Activated CD4-positive, alpha-beta T cell treated with anti-CD3 and anti-CD28 coated beads, Interleukin-2, Interleukin-4, amounts not matched to agents 100 ng/mL and 50 ng/mL, durations not matched to agents 16 hours and 8 hours (primary cell): ENCODE measurements around the gene CA10.

Experiments used
- DNase-seq: peaks from one replicate; pipeline ENCODE4 v3.0.0-alpha.2; 2020; ENCODE audit warnings: low spot score

Gene CA10

DNA sequence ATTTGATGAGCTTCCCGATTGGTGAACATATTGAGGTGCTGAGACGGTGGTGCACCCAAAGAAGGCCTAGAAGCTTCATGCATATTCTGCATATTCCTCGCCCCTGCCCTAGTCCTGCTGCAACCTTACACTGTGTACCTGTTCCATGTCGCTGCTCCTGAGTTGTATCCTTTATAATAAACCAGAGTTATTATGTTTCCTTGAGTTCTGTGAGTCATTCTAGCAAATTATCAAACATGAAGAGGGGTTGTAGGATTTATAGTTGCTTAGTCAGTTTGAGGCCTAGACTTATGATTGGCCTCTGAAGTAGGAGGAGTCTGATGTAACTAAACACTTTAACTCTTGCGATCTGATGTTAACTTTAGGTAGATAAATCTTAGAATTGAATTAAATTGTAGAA is 436.8 kb downstream of the CA10 start:
- no peak for DNase-seq

- no peak for DNase-seq
Observed at GRCh38 chr17:51720439-51720838, 438.1 kb downstream of the CA10 start.

DNA sequence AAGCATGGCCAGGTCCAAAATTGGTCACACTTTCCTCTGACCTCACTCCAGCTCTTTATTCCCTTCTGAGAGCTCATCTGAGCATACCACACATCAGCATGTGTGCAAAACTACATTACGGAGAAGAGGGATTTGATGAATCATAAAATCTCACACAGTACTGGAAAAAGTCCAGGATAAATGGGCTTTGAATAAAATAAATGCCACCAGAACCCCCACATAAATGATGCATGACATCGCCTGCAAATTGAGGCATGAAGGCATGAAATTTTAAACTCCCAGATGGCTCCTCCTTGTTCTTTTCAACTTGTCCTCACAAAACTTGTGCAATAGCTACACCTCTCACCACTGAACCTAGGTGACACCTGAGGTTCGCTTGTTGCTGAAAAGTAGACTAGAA is 439.5 kb downstream of the CA10 start:
- no peak for DNase-seq

DNA sequence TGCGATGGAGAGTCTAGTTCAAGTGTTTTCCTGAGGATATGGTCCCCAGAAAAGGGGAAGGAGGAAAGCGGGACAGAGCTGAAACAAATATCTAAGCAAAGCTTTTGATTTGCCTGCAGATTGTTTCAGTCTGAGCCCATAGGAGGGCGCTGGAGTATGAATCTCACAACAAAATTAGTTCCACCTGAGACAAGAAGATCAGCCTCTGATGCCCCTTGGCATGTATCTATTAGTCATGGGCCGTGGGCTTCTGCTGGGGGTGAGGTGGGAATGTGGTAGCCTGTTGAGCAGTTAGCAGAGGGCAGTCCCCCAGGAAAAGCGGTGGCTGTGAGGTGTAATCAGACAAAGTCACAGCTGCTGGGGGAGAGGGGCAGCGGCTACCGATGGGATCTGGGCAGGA is 446.9 kb downstream of the CA10 start:
- DNase-seq = no peak

- DNase-seq = no peak
Observed at GRCh38 chr17:51710634-51710979, 447.9 kb downstream of the CA10 start.

DNA sequence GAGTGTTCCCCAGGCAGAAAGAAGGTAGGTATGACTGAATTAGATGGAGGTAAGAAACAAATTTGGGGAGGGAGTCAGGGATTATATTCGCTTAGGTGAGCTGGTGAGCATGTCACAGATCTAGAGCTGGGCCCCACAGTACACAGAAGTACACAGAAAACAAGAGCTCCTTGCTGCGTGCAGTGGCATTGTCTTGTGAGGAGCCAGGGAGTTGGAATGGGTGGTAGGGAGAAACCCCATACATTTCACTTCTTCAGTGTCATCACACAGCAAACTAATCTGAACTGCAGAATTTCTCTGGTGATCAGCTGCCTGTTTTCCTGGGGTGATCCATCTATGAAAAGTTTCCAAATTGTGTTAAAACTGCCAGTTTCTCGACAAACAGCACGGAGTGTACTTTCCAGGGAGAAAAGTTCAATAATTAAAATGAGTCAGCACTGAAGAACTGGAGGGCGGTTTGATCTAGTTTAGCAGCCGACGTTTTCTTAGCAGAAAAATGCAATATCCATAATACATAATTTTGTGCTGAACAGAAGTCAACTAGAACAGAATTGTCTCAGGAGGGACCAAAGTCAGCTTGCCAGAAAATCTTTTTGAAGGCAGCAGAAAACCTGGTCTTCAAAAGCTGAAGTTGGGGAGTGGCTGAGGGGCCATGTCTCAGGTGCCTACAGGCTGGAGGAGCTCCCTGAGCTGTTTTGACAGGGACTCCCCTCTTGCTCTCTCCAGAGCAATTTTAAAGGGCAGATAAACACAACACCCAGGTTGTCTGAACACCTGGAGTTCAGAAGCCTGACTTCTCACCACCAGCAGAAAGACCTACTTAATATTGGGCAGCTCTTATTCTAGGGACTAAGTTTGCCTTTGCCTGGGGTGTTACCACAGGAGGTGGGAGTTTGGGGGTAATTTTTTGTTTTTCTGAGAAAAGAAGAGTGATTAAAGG is 448.6 kb downstream of the CA10 start:
- DNase-seq = no peak

DNA sequence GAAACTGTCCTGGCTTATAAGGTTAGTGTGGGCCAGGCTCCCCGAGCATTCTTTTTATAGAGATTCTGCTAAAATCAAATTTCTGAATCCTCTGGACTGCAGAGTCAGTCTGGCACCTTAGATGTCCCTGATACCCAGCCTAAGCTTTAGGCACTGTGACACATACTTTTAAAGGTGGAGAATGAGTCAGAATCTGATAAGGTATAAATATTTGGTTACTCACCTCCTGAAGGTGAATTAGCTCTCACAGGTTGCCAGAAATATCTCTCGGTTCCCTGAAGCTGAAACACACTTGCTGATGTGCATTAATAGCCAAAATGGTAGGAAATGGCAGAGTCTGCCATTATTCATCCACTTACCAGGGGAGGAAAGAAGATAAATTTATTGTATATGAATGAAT is 451.3 kb downstream of the CA10 start:
- no peak for DNase-seq

DNA sequence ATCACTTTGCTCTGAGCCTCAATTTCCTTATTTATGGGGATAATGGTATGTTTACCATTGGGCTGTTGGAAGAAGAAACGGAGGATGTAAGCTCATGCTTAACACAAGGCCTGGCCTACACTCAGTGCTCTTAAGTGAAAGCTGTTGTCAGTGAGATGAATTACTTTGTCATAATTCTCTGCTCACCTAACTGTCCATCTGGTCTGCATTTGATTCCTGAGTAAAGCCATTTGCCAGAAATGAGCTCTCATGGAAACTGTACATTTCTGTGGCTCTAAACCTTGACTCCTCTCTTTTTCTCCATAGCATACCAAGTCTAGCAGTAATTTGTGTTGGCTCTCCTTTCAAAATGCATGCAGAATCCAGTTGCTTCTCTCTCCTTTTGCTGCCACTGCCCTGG is 452.4 kb downstream of the CA10 start:
- DNase-seq = no peak

DNA sequence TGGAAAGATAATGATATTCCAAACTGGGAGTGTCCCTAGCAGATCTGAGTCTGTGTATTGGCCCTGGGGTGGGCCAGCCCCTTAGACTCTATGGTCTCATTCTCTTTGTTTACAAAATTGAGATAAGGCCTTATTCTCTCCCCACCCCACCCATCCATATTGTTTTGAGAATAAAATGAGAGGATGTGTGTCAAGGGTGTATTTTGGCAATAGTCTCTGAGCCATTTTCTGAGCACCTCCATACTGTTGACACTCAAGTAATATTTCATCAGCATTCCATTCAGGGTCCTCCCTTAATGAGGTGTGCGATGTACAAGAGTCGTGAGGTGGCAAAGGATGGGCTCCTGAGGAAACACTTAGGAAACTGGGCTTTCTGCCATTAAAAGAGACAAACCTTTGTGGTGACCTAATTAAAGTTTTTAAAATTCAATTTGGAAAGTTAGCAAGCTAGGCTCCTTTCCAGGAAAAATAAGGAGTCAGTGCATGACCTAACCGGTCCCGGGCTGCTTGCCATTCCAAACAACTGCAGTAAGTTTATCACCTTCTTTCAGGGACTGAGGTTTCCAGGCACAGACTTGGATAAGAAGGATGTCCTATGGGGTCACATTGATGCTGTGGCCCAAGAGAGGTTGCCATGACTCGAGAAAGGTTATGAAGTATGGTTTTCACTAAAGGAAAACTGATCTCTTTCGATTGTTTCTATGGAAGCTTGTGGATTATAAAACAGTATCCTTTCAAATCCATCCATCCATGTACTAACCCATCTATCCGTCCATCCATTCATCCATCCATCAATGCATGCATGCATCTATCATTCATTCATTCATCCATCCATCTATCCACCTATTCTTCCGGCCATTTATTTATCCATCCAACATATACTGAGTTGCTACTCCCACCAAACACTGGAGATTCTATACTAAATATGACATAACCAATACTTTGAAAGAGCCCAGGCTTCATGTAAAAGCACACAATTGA is 454.9 kb downstream of the CA10 start:
- DNase-seq = no peak

DNA sequence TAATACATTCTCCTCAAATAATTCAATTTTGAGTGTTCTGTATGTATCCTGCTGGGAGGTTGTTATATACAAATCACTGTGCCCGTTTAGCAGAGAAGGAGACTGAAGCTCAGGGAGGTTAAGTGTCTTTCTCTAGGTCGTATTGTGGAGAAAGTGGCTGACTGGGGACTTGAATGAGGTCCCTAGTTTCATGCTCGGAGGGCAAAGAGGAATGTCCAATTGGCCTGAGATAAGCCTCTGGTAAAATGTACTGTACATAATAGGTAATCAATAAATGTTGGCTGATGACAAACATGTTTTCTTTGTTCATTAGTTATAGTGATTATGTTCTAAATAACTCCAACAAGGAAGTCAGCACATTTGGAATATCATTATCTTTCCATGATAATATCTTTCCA is 455.6 kb downstream of the CA10 start:
- no peak for DNase-seq

DNA sequence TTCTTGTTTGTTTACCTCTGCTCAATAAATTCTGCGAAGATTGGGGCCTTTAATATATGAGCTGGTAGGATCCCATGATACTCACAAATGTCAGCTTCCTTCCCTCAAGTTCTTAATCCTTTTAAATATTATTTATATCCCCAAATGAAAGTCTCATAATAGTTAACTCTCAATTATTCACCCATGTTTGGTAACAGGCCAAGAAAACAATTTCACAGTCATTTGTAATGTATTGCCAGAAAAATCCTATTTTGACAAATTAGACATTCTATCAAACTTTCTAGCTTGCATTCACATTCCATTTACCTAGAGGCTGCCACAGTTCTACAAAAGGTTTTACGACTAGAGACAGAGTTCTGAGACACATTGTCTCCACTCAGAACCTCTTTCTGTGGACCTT is 457.0 kb downstream of the CA10 start:
- no peak for DNase-seq

GRCh38 chr17:51700011-51700760 is 458.3 kb downstream of the CA10 start:
- no peak for DNase-seq

DNA sequence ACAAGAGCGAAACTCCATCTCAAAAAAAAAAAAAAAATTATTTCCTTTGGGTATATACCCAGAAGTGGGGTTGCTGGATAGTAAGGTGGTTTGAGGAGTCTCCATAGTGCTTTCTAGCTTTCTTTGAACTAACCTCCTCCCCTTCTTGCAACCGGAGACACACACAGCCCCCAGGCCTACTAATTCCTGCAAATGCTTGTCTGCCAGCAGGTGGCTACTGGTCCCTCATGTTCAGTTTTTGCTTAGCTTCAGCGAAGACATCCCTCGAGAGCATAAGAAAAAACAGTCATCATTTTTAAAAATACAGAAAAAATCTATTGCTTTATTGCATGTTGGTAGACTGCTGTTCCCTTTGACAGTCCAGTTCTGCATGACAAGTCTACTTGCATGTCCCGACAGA is 459.2 kb downstream of the CA10 start:
- no peak for DNase-seq

GRCh38 chr17:51692917-51693316 is 465.6 kb downstream of the CA10 start:
- no peak for DNase-seq

GRCh38 chr17:51687887-51688286 is 470.6 kb downstream of the CA10 start:
- DNase-seq = no peak

DNA sequence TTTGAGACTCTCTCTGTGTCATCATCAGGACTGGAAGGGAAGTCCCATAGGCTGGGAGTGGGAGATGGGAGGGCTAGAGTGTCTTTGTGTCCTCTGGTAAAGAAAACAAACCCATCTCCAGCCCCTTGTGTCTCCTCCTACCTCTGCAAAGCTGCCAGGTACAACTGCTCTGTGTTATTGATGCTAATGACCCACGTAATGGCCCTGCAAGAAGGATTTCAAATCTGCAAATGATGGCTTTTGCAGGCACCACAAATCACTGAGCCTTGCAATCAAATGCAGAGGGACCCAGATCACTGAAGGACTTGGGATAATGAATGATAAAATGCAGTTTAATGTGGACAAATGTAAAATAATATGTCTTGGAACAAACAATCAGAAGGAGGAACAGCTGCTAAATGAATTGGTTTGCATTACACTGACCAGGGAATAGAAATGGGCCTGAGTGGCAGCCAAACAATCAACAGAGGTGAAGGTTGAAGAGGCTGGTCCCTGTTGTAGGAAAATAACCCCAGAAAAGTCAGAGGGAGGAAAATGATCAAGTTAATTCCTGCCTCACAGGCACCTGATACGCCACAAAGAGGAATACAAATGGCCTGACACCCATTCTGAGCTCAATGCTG is 473.1 kb downstream of the CA10 start:
- DNase-seq = no peak

DNA sequence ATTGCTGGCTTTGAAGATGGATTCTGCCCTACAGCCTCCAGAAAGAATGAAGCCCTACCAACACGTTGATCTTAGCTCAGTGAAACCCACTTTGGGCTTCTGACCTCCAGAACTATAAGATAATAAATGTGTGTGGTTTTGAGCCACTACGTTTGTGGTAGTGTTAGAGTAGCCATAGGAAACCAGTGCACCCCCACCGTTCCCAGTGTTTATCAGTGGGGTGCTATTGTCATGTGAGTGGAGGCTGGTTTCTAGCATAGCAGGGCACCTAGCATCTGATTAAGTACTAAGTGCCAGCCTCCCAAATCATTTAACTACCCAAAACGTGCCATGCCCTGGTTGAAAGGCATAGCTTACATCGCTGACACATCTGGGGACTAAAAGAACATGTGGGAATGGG is 474.3 kb downstream of the CA10 start:
- no peak for DNase-seq

GRCh38 chr17:51683291-51683690 is 475.2 kb downstream of the CA10 start:
- no peak for DNase-seq

DNA sequence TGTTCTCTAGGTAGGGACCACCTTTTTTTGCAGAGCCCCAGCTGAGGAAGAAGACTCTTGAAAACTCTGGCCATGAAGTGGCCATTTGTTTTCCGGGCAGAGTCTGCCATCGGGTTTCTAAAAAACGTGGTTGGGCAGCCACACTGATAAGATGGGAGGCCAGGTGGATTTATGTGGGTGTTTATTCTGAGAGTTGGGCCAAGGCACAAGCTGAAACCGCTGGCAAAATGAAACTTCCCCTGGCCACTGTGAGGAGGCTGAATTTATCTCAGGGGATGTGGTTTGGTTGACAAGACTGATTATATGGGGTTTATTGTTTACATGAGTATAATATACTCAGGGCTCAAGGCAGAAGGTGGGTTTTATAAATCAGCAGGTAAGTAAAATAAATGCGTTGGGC is 476.4 kb downstream of the CA10 start:
- DNase-seq = no peak

DNA sequence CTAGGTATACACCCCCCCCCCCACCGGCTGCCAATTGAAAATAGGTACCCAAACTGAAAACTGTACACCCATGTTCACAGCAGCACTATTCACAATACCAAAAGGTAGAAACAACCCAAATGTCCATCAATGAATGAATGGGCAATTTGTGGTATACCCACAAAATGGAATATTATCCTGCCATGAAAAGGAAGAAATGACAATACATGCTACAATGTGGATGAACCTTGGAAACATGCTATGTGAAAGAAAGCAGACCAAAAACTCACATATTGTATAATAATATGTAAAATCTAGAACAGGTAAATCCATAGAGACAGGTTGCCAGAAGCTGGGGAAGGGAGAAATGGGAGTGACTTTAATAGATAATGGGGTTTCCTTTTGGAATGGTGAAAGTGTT is 480.6 kb downstream of the CA10 start:
- no peak for DNase-seq

DNA sequence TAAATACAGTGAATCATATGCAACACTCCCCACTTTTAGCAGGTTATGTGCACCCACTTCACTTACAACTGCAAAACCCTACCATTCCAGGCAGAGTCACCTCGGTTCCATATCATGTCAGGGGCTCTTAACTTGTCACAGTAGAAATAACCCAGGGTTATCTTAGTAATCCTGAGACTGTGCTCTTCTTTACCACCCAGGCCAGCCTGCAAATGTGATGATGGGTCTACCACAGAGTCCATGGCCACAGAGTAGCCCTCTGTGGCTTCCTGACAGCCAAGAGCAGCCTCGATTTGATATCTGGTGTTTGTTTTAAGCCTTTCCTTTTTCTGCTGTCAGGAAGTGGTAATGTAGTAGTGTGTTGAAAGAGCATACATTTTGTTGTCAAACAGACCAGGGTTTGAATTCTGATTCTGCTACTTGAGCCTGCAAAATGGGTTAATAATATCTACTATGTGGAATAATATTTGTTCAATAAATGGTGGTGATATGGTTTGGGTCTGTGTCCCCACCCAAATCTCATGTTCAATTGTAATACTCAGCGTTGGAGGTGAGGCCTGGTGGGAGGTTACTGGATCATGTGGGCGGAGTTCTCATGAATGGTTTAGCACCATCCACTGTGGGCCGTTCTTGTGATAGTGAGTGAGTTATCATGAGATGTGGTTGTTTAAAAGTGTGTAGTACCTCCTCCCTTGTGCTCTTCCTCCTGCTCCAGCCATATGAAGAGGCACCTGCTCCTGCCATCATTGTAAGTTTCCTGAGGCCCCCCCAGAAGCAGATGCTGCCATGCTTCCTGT is 481.6 kb downstream of the CA10 start:
- no peak for DNase-seq
